PC-9 (cell line): ENCODE data around the gene THPO.

ENCODE experiments used
- CTCF ChIP-seq: fragments of 200-600 bp; sonication (generic); conservative IDR thresholded peaks from 2 replicates; pipeline ENCODE4 v1.6.1; 2017; ENCODE audit warnings: mixed run types, antibody characterized with exemption, mild to moderate bottlenecking, moderate library complexity
- EZH2 ChIP-seq: fragments of 200-600 bp; sonication (generic); IDR thresholded peaks from 2 replicates; pipeline ENCODE4 v1.8.0; 2017; ENCODE audit warnings: antibody characterized with exemption, low read depth

GRCh38 chr3:184388936-184389230 lies 10.9 kb upstream of the THPO start:
- no peak for TF ChIP-seq CTCF
- no peak for TF ChIP-seq EZH2
